ENCODE measurements around the gene CCL24. TPM values are rescaled to one million over a fixed set of nuclear protein-coding genes. Genes with fewer than 3 reads are reported as not detected.
"Not testable (repeated sequence)": the region's sequence is repeated elsewhere in the genome, so short reads cannot be mapped to it uniquely, and the experiment has no call there.

CCL24 gene
- total and polyA plus RNA-seq, 2 donors from 2014 or later = not detected

GRCh38 chr7:75789361-75789924 is 24.2 kb downstream of the CCL24 start:
- no peak for FAIRE-seq
- intact Hi-C loops (cut with DNase I) = no loop called here

GRCh38 chr7:75788154-75788847 is 25.3 kb downstream of the CCL24 start:
- H3K4me1 ChIP-seq (ENCODE audit: control insufficient read depth in 2 of 3, insufficient read depth in 2 of 3, low read depth in 1 of 3, low read length in 3 of 3); H3K36me3 ChIP-seq (ENCODE audit: control insufficient read depth in 2 of 3, insufficient read depth in 3 of 3, low read length in 3 of 3); H3K27me3 ChIP-seq (ENCODE audit: control insufficient read depth, insufficient read depth, low read length); H3K4me3 ChIP-seq (ENCODE audit: low read length in 3 of 3); H3K27ac ChIP-seq (ENCODE audit: low read depth in 2 of 2, low read length in 2 of 2); FAIRE-seq; H3K9ac ChIP-seq (ENCODE audit: low read length in 3 of 3); DNase-seq; H3K9me3 ChIP-seq (ENCODE audit: control insufficient read depth in 2 of 3, insufficient read depth in 1 of 3, low read length in 3 of 3); intact Hi-C loops (cut with DNase I): not testable (repeated sequence)

More at GRCh38 chr7:75789361-75789924, 24.2 kb downstream of the CCL24 start:
- no peak overlapping the region for H3K4me3 ChIP-seq (ENCODE audit: low read length in 3 of 3)
- no peak overlapping the region for H3K27ac ChIP-seq (ENCODE audit: low read depth in 2 of 2, low read length in 2 of 2)
- TF ChIP-seq CTCF (IDR thresholded peaks at IDR 0.05; ENCODE audit: borderline replicate concordance, extremely low read depth, insufficient read depth) = no peak
- H3K9me3 ChIP-seq (ENCODE audit: control insufficient read depth in 2 of 3, insufficient read depth in 1 of 3, low read length in 3 of 3) = no peaks in the 10 kb centered on the region
- no peaks in the 10 kb centered on the region for H3K4me1 ChIP-seq (ENCODE audit: control insufficient read depth in 2 of 3, insufficient read depth in 2 of 3, low read depth in 1 of 3, low read length in 3 of 3)
- H3K9ac ChIP-seq (ENCODE audit: low read length in 3 of 3) = no peak overlapping the region
- H3K27me3 ChIP-seq (ENCODE audit: control insufficient read depth, insufficient read depth, low read length) = no peaks in the 10 kb centered on the region
- no peaks in the 10 kb centered on the region for H3K36me3 ChIP-seq (ENCODE audit: control insufficient read depth in 2 of 3, insufficient read depth in 3 of 3, low read length in 3 of 3)
- peak in 1 of 5 donors; percentile 37 for DNase-seq

- H3K36me3 ChIP-seq (ENCODE audit: control insufficient read depth in 2 of 3, insufficient read depth in 3 of 3, low read length in 3 of 3); H3K4me1 ChIP-seq (ENCODE audit: control insufficient read depth in 2 of 3, insufficient read depth in 2 of 3, low read depth in 1 of 3, low read length in 3 of 3); H3K4me3 ChIP-seq (ENCODE audit: low read length in 3 of 3); H3K9ac ChIP-seq (ENCODE audit: low read length in 3 of 3); H3K27ac ChIP-seq (ENCODE audit: low read depth in 2 of 2, low read length in 2 of 2); H3K9me3 ChIP-seq (ENCODE audit: control insufficient read depth in 2 of 3, insufficient read depth in 1 of 3, low read length in 3 of 3); intact Hi-C loops (cut with DNase I); DNase-seq; FAIRE-seq; H3K27me3 ChIP-seq (ENCODE audit: control insufficient read depth, insufficient read depth, low read length): not testable (repeated sequence)
These were observed 30.5 kb downstream of the CCL24 start for GRCh38 chr7:75783058-75783457.

- H3K4me3 ChIP-seq (ENCODE audit: low read length in 3 of 3); FAIRE-seq; intact Hi-C loops (cut with DNase I); H3K9ac ChIP-seq (ENCODE audit: low read length in 3 of 3); H3K4me1 ChIP-seq (ENCODE audit: control insufficient read depth in 2 of 3, insufficient read depth in 2 of 3, low read depth in 1 of 3, low read length in 3 of 3); DNase-seq; H3K27me3 ChIP-seq (ENCODE audit: control insufficient read depth, insufficient read depth, low read length); H3K36me3 ChIP-seq (ENCODE audit: control insufficient read depth in 2 of 3, insufficient read depth in 3 of 3, low read length in 3 of 3); H3K27ac ChIP-seq (ENCODE audit: low read depth in 2 of 2, low read length in 2 of 2); H3K9me3 ChIP-seq (ENCODE audit: control insufficient read depth in 2 of 3, insufficient read depth in 1 of 3, low read length in 3 of 3): not testable (repeated sequence)
These were observed 32.8 kb downstream of the CCL24 start for GRCh38 chr7:75780647-75781273.

- H3K4me1 ChIP-seq (ENCODE audit: control insufficient read depth in 2 of 3, insufficient read depth in 2 of 3, low read depth in 1 of 3, low read length in 3 of 3); H3K27ac ChIP-seq (ENCODE audit: low read depth in 2 of 2, low read length in 2 of 2); H3K9ac ChIP-seq (ENCODE audit: low read length in 3 of 3); H3K27me3 ChIP-seq (ENCODE audit: control insufficient read depth, insufficient read depth, low read length); H3K4me3 ChIP-seq (ENCODE audit: low read length in 3 of 3); intact Hi-C loops (cut with DNase I); FAIRE-seq; H3K36me3 ChIP-seq (ENCODE audit: control insufficient read depth in 2 of 3, insufficient read depth in 3 of 3, low read length in 3 of 3); H3K9me3 ChIP-seq (ENCODE audit: control insufficient read depth in 2 of 3, insufficient read depth in 1 of 3, low read length in 3 of 3); DNase-seq: not testable (repeated sequence)
These were observed 34.1 kb downstream of the CCL24 start for GRCh38 chr7:75779516-75779915.

GRCh38 chr7:75779035-75779434 is 34.6 kb downstream of the CCL24 start:
- H3K4me3 ChIP-seq (ENCODE audit: low read length in 3 of 3); H3K9me3 ChIP-seq (ENCODE audit: control insufficient read depth in 2 of 3, insufficient read depth in 1 of 3, low read length in 3 of 3); FAIRE-seq; H3K36me3 ChIP-seq (ENCODE audit: control insufficient read depth in 2 of 3, insufficient read depth in 3 of 3, low read length in 3 of 3); H3K27me3 ChIP-seq (ENCODE audit: control insufficient read depth, insufficient read depth, low read length); H3K9ac ChIP-seq (ENCODE audit: low read length in 3 of 3); H3K27ac ChIP-seq (ENCODE audit: low read depth in 2 of 2, low read length in 2 of 2); intact Hi-C loops (cut with DNase I); DNase-seq; H3K4me1 ChIP-seq (ENCODE audit: control insufficient read depth in 2 of 3, insufficient read depth in 2 of 3, low read depth in 1 of 3, low read length in 3 of 3): not testable (repeated sequence)

Measured in kidney (tissue), 14 donors.